HCT116 (cell line): ENCODE data around the gene TCF12.

Experiments
- CEBPB ChIP-seq: IDR thresholded peaks from 2 replicates; pipeline ENCODE4 v1.6.1; 2012; ENCODE audit warnings: low read depth
- CTCF ChIP-seq, 3 experiments: fragments of 200-600 bp in 1 of 3; sonication (generic) in 1 of 3; IDR thresholded peaks in 2 of 3; conservative IDR thresholded peaks in 1 of 3; 2 replicates each; pipeline ENCODE4 v1.5.1; 2012 to 2017; ENCODE audit warnings: low read depth in 2 of 3, low read length in 2 of 3, antibody characterized with exemption in 1 of 3, borderline replicate concordance in 1 of 3, control low read depth in 1 of 3, mild to moderate bottlenecking in 1 of 3, mixed read lengths in 1 of 3, mixed run types in 1 of 3, moderate library complexity in 1 of 3; ENCODE audit not compliant: insufficient read depth in 1 of 3
- ELF1 ChIP-seq: IDR thresholded peaks from 2 replicates; pipeline ENCODE4 v1.6.1; 2012; ENCODE audit warnings: low read depth, borderline replicate concordance
- JUND ChIP-seq: IDR thresholded peaks from 2 replicates; pipeline ENCODE4 v1.6.1; 2012
- POLR2A ChIP-seq: IDR thresholded peaks from 2 replicates; pipeline ENCODE4 v1.7.0; 2011; ENCODE audit warnings: borderline replicate concordance; ENCODE audit not compliant: insufficient read depth, insufficient read length; ENCODE audit errors: extremely low read depth
- POLR2AphosphoS5 ChIP-seq: IDR thresholded peaks from 2 replicates; pipeline ENCODE4 v1.6.1; 2011; ENCODE audit warnings: mild to moderate bottlenecking, low read depth, low read length, moderate library complexity
- TF ChIP-seq, protein P1 (sequence below): IDR thresholded peaks from 2 replicates; pipeline ENCODE4 v1.6.1; 2012; ENCODE audit warnings: low read depth
- TF ChIP-seq, protein P2 (sequence below): IDR thresholded peaks from 2 replicates; pipeline ENCODE4 v1.6.1; 2012

- no peak for TF ChIP-seq CTCF (IDR thresholded peaks at IDR 0.05 in 2 of 3, conservative IDR thresholded peaks at IDR 0.05 in 1 of 3; ENCODE audit: borderline replicate concordance in 1 of 3, insufficient read depth in 1 of 3, low read depth in 2 of 3, low read length in 2 of 3)
- TF ChIP-seq, protein P1, sequence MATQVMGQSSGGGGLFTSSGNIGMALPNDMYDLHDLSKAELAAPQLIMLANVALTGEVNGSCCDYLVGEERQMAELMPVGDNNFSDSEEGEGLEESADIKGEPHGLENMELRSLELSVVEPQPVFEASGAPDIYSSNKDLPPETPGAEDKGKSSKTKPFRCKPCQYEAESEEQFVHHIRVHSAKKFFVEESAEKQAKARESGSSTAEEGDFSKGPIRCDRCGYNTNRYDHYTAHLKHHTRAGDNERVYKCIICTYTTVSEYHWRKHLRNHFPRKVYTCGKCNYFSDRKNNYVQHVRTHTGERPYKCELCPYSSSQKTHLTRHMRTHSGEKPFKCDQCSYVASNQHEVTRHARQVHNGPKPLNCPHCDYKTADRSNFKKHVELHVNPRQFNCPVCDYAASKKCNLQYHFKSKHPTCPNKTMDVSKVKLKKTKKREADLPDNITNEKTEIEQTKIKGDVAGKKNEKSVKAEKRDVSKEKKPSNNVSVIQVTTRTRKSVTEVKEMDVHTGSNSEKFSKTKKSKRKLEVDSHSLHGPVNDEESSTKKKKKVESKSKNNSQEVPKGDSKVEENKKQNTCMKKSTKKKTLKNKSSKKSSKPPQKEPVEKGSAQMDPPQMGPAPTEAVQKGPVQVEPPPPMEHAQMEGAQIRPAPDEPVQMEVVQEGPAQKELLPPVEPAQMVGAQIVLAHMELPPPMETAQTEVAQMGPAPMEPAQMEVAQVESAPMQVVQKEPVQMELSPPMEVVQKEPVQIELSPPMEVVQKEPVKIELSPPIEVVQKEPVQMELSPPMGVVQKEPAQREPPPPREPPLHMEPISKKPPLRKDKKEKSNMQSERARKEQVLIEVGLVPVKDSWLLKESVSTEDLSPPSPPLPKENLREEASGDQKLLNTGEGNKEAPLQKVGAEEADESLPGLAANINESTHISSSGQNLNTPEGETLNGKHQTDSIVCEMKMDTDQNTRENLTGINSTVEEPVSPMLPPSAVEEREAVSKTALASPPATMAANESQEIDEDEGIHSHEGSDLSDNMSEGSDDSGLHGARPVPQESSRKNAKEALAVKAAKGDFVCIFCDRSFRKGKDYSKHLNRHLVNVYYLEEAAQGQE = no peak
- no peak for TF ChIP-seq CEBPB
- no peak for TF ChIP-seq ELF1
- TF ChIP-seq, protein P2, sequence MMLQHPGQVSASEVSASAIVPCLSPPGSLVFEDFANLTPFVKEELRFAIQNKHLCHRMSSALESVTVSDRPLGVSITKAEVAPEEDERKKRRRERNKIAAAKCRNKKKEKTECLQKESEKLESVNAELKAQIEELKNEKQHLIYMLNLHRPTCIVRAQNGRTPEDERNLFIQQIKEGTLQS = no peak
- TF ChIP-seq POLR2AphosphoS5 = no peak
- no peak for TF ChIP-seq POLR2A
- TF ChIP-seq JUND = no peak
Observed at GRCh38 chr15:57195326-57195725, 276.9 kb downstream of the TCF12 start.
